ENCODE data around the gene IL1R2.

The IL1R2 gene, protein sequence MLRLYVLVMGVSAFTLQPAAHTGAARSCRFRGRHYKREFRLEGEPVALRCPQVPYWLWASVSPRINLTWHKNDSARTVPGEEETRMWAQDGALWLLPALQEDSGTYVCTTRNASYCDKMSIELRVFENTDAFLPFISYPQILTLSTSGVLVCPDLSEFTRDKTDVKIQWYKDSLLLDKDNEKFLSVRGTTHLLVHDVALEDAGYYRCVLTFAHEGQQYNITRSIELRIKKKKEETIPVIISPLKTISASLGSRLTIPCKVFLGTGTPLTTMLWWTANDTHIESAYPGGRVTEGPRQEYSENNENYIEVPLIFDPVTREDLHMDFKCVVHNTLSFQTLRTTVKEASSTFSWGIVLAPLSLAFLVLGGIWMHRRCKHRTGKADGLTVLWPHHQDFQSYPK

DNA sequence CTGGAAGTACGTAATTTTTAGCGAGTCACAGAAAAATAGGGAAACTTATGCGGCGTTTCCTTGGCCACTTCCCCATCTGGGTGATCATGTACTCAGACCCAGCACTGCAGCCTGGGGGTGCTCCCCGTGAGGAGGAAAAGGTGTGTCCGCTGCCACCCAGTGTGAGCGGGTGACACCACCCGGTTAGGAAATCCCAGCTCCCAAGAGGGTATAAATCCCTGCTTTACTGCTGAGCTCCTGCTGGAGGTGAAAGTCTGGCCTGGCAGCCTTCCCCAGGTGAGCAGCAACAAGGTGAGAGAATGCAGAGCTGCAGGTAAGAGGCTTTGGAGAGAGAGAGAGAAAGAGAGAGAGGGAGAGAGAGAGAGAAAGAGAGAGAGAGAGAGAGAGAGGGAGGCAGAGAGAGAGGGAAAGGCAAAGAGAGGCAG is at the start of gene IL1R2:
Gene IL1R2, plus strand, starts transcription at position 240 of the 425 bp plus-strand sequence. CDS start 16,616 bp downstream, outside the sequence.
- Histone ChIP-seq H3K4me1 (peaks cover 17% of the 10 kb centered on the region), H3K9me3 (ENCODE audit: control insufficient read depth, low read length) (no peaks in the 10 kb centered on the region), H2AFZ (peak within 1 kb of the TSS; percentile 5), H3K79me2 (no peaks in the 10 kb centered on the region), H3K9ac (no peak within 1 kb of the TSS), H3K27me3 (ENCODE audit: control insufficient read depth, insufficient read depth, low read length) (no peaks in the 10 kb centered on the region), H3K27ac (no peak within 1 kb of the TSS), H3K4me3 (ENCODE audit: low read depth, low read length) (no peak within 1 kb of the TSS), H3K36me3 (ENCODE audit: control insufficient read depth, insufficient read depth, low read length) (no peaks in the 10 kb centered on the region), H3K4me2 (ENCODE audit: low read length) (no peak within 1 kb of the TSS)
- TF ChIP-seq, protein P1, sequence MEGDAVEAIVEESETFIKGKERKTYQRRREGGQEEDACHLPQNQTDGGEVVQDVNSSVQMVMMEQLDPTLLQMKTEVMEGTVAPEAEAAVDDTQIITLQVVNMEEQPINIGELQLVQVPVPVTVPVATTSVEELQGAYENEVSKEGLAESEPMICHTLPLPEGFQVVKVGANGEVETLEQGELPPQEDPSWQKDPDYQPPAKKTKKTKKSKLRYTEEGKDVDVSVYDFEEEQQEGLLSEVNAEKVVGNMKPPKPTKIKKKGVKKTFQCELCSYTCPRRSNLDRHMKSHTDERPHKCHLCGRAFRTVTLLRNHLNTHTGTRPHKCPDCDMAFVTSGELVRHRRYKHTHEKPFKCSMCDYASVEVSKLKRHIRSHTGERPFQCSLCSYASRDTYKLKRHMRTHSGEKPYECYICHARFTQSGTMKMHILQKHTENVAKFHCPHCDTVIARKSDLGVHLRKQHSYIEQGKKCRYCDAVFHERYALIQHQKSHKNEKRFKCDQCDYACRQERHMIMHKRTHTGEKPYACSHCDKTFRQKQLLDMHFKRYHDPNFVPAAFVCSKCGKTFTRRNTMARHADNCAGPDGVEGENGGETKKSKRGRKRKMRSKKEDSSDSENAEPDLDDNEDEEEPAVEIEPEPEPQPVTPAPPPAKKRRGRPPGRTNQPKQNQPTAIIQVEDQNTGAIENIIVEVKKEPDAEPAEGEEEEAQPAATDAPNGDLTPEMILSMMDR (IDR thresholded peaks at IDR 0.05), result no peak

DNA sequence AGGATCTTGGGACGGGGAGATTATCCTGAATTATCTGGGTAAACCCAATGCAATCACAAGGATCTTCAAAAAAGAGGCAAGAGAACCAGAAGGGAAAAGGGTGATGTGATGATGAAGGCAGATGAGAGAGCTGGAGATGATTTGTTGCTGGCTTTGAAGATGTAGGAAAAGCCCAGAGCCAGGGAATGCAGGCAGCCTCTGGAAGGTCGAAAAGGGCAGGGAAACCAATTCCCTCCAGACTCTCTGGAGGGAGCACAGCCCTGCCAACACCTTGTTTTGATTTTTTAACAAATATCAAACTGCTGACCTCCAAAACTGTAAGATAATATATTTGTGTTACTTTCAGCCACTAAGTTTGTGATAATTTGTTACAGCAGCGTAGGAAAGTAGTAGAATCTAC is 48.9 kb upstream of the IL1R2 start:
- H3K4me2 ChIP-seq (ENCODE audit: low read length), result no peak overlapping the region
- no peaks in the 10 kb centered on the region for H3K79me2 ChIP-seq
- no peak overlapping the region for H3K4me3 ChIP-seq (ENCODE audit: low read depth, low read length)
- H3K36me3 ChIP-seq (ENCODE audit: control insufficient read depth, insufficient read depth, low read length), result no peaks in the 10 kb centered on the region
- TF ChIP-seq, protein P1 (IDR thresholded peaks at IDR 0.05), result no peak
- H3K4me1 ChIP-seq, result no peaks in the 10 kb centered on the region
- H3K9me3 ChIP-seq (ENCODE audit: control insufficient read depth, low read length), result no peaks in the 10 kb centered on the region
- H3K27ac ChIP-seq, result no peak overlapping the region
- no peaks in the 10 kb centered on the region for H3K27me3 ChIP-seq (ENCODE audit: control insufficient read depth, insufficient read depth, low read length)
- no peak overlapping the region for H3K9ac ChIP-seq
- H2AFZ ChIP-seq, result no peak overlapping the region

DNA sequence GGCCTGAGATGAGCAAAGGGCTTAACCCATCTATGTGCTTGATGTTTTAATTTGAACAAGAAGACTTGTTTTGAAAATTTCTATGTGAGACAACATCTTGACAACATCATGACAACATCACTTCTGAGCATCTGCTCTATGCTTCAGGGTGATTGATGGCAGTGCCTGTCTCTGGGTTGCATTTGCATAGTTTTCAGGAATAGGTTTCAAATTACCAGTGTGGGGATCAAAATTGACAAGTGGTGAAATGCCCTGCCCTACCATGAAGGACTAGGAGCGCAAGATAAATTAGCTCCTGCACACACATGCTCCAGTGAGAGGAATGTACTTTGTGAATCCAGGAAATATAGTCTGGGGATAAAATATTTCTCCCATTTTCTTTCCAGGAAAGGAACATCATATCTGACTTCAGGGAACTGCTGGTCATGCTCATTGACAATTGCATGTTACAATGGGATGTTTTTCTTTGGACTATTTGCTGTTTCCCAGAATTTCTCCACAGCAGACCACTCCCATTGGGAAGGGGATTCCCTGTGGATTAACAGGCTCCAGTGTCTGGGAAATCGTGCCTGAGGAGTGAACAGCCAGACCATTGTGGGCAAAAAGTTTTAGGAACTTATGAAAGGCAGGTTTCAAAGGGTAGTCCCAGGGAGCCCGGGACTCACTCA is 45.3 kb upstream of the IL1R2 start:
- H3K36me3 ChIP-seq (ENCODE audit: control insufficient read depth, insufficient read depth, low read length), result no peaks in the 10 kb centered on the region
- no peaks in the 10 kb centered on the region for H3K27me3 ChIP-seq (ENCODE audit: control insufficient read depth, insufficient read depth, low read length)
- no peak overlapping the region for H3K9ac ChIP-seq
- H3K4me1 ChIP-seq, result no peaks in the 10 kb centered on the region
- H3K4me2 ChIP-seq (ENCODE audit: low read length), result no peak overlapping the region
- no peak overlapping the region for H3K27ac ChIP-seq
- no peak overlapping the region for H3K4me3 ChIP-seq (ENCODE audit: low read depth, low read length)
- no peak overlapping the region for H2AFZ ChIP-seq
- TF ChIP-seq, protein P1 (IDR thresholded peaks at IDR 0.05), result no peak
- no peaks in the 10 kb centered on the region for H3K79me2 ChIP-seq
- H3K9me3 ChIP-seq (ENCODE audit: control insufficient read depth, low read length), result no peaks in the 10 kb centered on the region

DNA sequence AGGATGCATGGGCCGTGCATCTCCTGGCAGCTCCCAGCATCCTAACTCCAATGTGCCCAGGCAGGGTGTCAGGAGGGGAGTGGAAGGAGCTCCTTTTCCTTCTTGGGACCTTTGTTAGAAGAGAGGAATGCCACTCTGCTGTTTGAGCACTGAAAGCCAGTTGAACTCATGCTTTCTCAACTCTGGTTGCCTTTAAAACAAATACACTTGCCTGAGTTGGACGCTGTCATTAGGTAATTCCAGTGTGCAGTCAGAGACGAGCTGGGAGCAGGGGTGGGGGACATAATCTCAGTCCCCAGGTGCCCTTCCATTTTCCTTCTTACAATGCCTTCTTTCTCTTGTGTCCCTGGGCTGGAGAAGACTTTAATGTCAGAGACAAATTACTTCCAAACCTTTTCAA is 44.4 kb upstream of the IL1R2 start:
- TF ChIP-seq, protein P1 (IDR thresholded peaks at IDR 0.05), result no peak
- H3K4me1 ChIP-seq, result no peaks in the 10 kb centered on the region
- H3K79me2 ChIP-seq, result no peaks in the 10 kb centered on the region
- H3K27me3 ChIP-seq (ENCODE audit: control insufficient read depth, insufficient read depth, low read length), result no peaks in the 10 kb centered on the region
- no peaks in the 10 kb centered on the region for H3K9me3 ChIP-seq (ENCODE audit: control insufficient read depth, low read length)
- H3K4me3 ChIP-seq (ENCODE audit: low read depth, low read length), result no peak overlapping the region
- no peak overlapping the region for H3K4me2 ChIP-seq (ENCODE audit: low read length)
- no peak overlapping the region for H3K9ac ChIP-seq
- H2AFZ ChIP-seq, result no peak overlapping the region
- no peak overlapping the region for H3K27ac ChIP-seq
- no peaks in the 10 kb centered on the region for H3K36me3 ChIP-seq (ENCODE audit: control insufficient read depth, insufficient read depth, low read length)

Measured in parathyroid adenoma (tissue), 2 donors.